ENCODE results near the gene ARSI.
"Not testable (repeated sequence)": the region's sequence is repeated elsewhere in the genome, so short reads cannot be mapped to it uniquely, and the experiment has no call there.

Gene ARSI

GRCh38 chr5:150263801-150264621 is 38.7 kb downstream of the ARSI start:
- no peak for DNase-seq

- DNase-seq: no peak
These were observed 39.3 kb downstream of the ARSI start for GRCh38 chr5:150263375-150263775.

- DNase-seq: no peak
These were observed 40.2 kb downstream of the ARSI start for GRCh38 chr5:150262502-150262901.

- DNase-seq: no peak
These were observed 41.5 kb downstream of the ARSI start for GRCh38 chr5:150261231-150261630.

GRCh38 chr5:150258130-150258529 is 44.6 kb downstream of the ARSI start:
- no peak for DNase-seq

- no peak for DNase-seq
These were observed 45.3 kb downstream of the ARSI start for GRCh38 chr5:150257424-150257823.

- no peak for DNase-seq
These were observed 46.2 kb downstream of the ARSI start for GRCh38 chr5:150256410-150257064.

GRCh38 chr5:150255659-150256409 is 46.9 kb downstream of the ARSI start:
- no peak for DNase-seq

- DNase-seq: no peak
These were observed 47.9 kb downstream of the ARSI start for GRCh38 chr5:150254774-150255173.

GRCh38 chr5:150254363-150254762 is 48.3 kb downstream of the ARSI start:
- no peak for DNase-seq

GRCh38 chr5:150253416-150254208 is 49.1 kb downstream of the ARSI start:
- no peak for DNase-seq

- no peak for DNase-seq
These were observed 50.2 kb downstream of the ARSI start for GRCh38 chr5:150252489-150252888.

GRCh38 chr5:150251504-150251903 is 51.2 kb downstream of the ARSI start:
- no peak for DNase-seq

GRCh38 chr5:150249744-150250143 is 53.0 kb downstream of the ARSI start:
- DNase-seq: no peak

- DNase-seq: no peak
These were observed 53.8 kb downstream of the ARSI start for GRCh38 chr5:150248946-150249345.

GRCh38 chr5:150248493-150248892 is 54.2 kb downstream of the ARSI start:
- DNase-seq: not testable (repeated sequence)

- no peak for DNase-seq
These were observed 55.0 kb downstream of the ARSI start for GRCh38 chr5:150247726-150248125.

GRCh38 chr5:150246835-150247234 is 55.9 kb downstream of the ARSI start:
- DNase-seq: no peak

GRCh38 chr5:150246429-150246828 is 56.3 kb downstream of the ARSI start:
- DNase-seq: no peak

Data from stimulated activated naive CD4-positive, alpha-beta T cell treated with Interleukin-2 at 50 U/mL for 16 hours (primary cell).